ENCODE data around the gene MCC. TPM values are rescaled to one million over a fixed set of nuclear protein-coding genes. Genes with fewer than 3 reads are reported as not detected.

The MCC gene
- total and polyA plus RNA-seq, 2 donors (not counting 1 experiment from before 2014, with no cell fraction given), result 0.09 to 0.32 TPM

GRCh38 chr5:113171520-113171919 is 316.7 kb downstream of the MCC start:
- ChIA-PET POLR2A (no interaction called here), CTCF (no interaction called here)
- ATAC-seq (ENCODE audit: low read depth), result no peak
- H3K27me3 ChIP-seq (replicated peaks in 1 of 4; ENCODE audit: control extremely low read depth in 1 of 4, control insufficient read depth in 3 of 4, insufficient read depth in 4 of 4, low read length in 3 of 4), result peaks cover 0 to 2% (median 0%) of the 10 kb centered on the region in 4 experiments
- H2AFZ ChIP-seq (ENCODE audit: insufficient read depth, low read depth, low read length, poor library complexity, severe bottlenecking), result no peak overlapping the region
- no peak overlapping the region for H3K27ac ChIP-seq (ENCODE audit: low read length in 2 of 2)
- no peaks in the 10 kb centered on the region for H4K20me1 ChIP-seq (ENCODE audit: control insufficient read depth, insufficient read depth, low read length, poor library complexity, severe bottlenecking)
- H3K36me3 ChIP-seq (replicated peaks in 1 of 2; ENCODE audit: control extremely low read depth in 1 of 2, control insufficient read depth in 1 of 2, extremely low read depth in 1 of 2, insufficient read depth in 2 of 2, low read length in 1 of 2), result no peaks in the 10 kb centered on the region
- TF ChIP-seq CTCF (IDR thresholded peaks at IDR 0.05), result no peak
- no peak for TF ChIP-seq EZH2 (IDR thresholded peaks at IDR 0.05; ENCODE audit: borderline replicate concordance, insufficient read depth, low read depth, low read length, poor library complexity, severe bottlenecking)
- 89% methylated on average over 4 of the region's 5 CpGs for WGBS (ENCODE audit: insufficient coverage)
- Mint-ChIP-seq H3K27ac (no peak overlapping the region), H3K27me3 (peaks cover 25% of the 10 kb centered on the region), H3K4me1 (no peaks in the 10 kb centered on the region), H3K4me3 (no peak overlapping the region), H3K9me3 (ENCODE audit: insufficient read depth) (no peaks in the 10 kb centered on the region)
- H3K9ac ChIP-seq (ENCODE audit: low read length), result no peak overlapping the region
- DNase-seq, result no peak
- H3K4me3 ChIP-seq (ENCODE audit: control extremely low read depth in 1 of 5, extremely low read depth in 1 of 5, insufficient read depth in 1 of 5, low read depth in 2 of 5, low read length in 4 of 5), result no peak overlapping the region
- intact Hi-C loops (cut with micrococcal nuclease), result no loop called here
- no peak overlapping the region for H3K4me2 ChIP-seq (replicated peaks; ENCODE audit: low read depth, low read length, poor library complexity, severe bottlenecking)
- H3K4me1 ChIP-seq (ENCODE audit: control insufficient read depth in 2 of 2, insufficient read depth in 2 of 2, low read length in 2 of 2), result no peaks in the 10 kb centered on the region
- no peaks in the 10 kb centered on the region for H3K79me2 ChIP-seq (ENCODE audit: control insufficient read depth, insufficient read depth, low read length)
- H3K9me3 ChIP-seq (ENCODE audit: control extremely low read depth in 1 of 3, control insufficient read depth in 2 of 3, insufficient read depth in 1 of 3, low read length in 2 of 3), result no peaks in the 10 kb centered on the region

GRCh38 chr5:113170707-113171106 is 317.5 kb downstream of the MCC start:
- H3K9ac ChIP-seq (ENCODE audit: low read length), result no peak overlapping the region
- H3K4me1 Mint-ChIP-seq, result no peaks in the 10 kb centered on the region
- ChIA-PET CTCF (no interaction called here), POLR2A (no interaction called here)
- H3K4me2 ChIP-seq (replicated peaks; ENCODE audit: low read depth, low read length, poor library complexity, severe bottlenecking), result no peak overlapping the region
- peaks cover 20% of the 10 kb centered on the region for H3K27me3 Mint-ChIP-seq
- H3K4me3 ChIP-seq (ENCODE audit: control extremely low read depth in 1 of 5, extremely low read depth in 1 of 5, insufficient read depth in 1 of 5, low read depth in 2 of 5, low read length in 4 of 5), result no peak overlapping the region
- H3K9me3 ChIP-seq (ENCODE audit: control extremely low read depth in 1 of 3, control insufficient read depth in 2 of 3, insufficient read depth in 1 of 3, low read length in 2 of 3), result no peaks in the 10 kb centered on the region
- 97% methylated on average over 4 of the region's 4 CpGs for WGBS (ENCODE audit: insufficient coverage)
- peaks cover 0 to 2% (median 0%) of the 10 kb centered on the region in 4 experiments for H3K27me3 ChIP-seq (replicated peaks in 1 of 4; ENCODE audit: control extremely low read depth in 1 of 4, control insufficient read depth in 3 of 4, insufficient read depth in 4 of 4, low read length in 3 of 4)
- no peaks in the 10 kb centered on the region for H4K20me1 ChIP-seq (ENCODE audit: control insufficient read depth, insufficient read depth, low read length, poor library complexity, severe bottlenecking)
- H3K4me1 ChIP-seq (ENCODE audit: control insufficient read depth in 2 of 2, insufficient read depth in 2 of 2, low read length in 2 of 2), result no peaks in the 10 kb centered on the region
- no peaks in the 10 kb centered on the region for H3K36me3 ChIP-seq (replicated peaks in 1 of 2; ENCODE audit: control extremely low read depth in 1 of 2, control insufficient read depth in 1 of 2, extremely low read depth in 1 of 2, insufficient read depth in 2 of 2, low read length in 1 of 2)
- DNase-seq (no peak), ATAC-seq (ENCODE audit: low read depth) (no peak)
- H3K4me3 Mint-ChIP-seq, result no peak overlapping the region
- no peak overlapping the region for H3K27ac Mint-ChIP-seq
- no peaks in the 10 kb centered on the region for H3K79me2 ChIP-seq (ENCODE audit: control insufficient read depth, insufficient read depth, low read length)
- H3K9me3 Mint-ChIP-seq (ENCODE audit: insufficient read depth), result no peaks in the 10 kb centered on the region
- intact Hi-C loops (cut with micrococcal nuclease), result no loop called here
- no peak overlapping the region for H3K27ac ChIP-seq (ENCODE audit: low read length in 2 of 2)
- no peak overlapping the region for H2AFZ ChIP-seq (ENCODE audit: insufficient read depth, low read depth, low read length, poor library complexity, severe bottlenecking)
- TF ChIP-seq CTCF (IDR thresholded peaks at IDR 0.05), result no peak
- no peak for TF ChIP-seq EZH2 (IDR thresholded peaks at IDR 0.05; ENCODE audit: borderline replicate concordance, insufficient read depth, low read depth, low read length, poor library complexity, severe bottlenecking)

Data from B cell (primary cell).